ENCODE measurements around the gene MFSD2A.
"Not testable (repeated sequence)": the region's sequence is repeated elsewhere in the genome, so short reads cannot be mapped to it uniquely, and the experiment has no call there.

MFSD2A gene

GRCh38 chr1:40003156-40004093 lies 48.5 kb downstream of the MFSD2A start:
- no peak overlapping the region for H3K4me3 ChIP-seq (ENCODE audit: low read length)
- no peak for DNase-seq (ENCODE audit: low read depth)
- no peak for TF ChIP-seq CTCF (conservative IDR thresholded peaks at IDR 0.05; ENCODE audit: low read depth, low read length)

GRCh38 chr1:40004857-40005256 lies 49.9 kb downstream of the MFSD2A start:
- H3K4me3 ChIP-seq (ENCODE audit: low read length): no peak overlapping the region
- DNase-seq (ENCODE audit: low read depth): no peak
- no peak for TF ChIP-seq CTCF (conservative IDR thresholded peaks at IDR 0.05; ENCODE audit: low read depth, low read length)

- not testable (repeated sequence) for DNase-seq (ENCODE audit: low read depth); H3K4me3 ChIP-seq (ENCODE audit: low read length)
These were observed 52.6 kb downstream of the MFSD2A start for GRCh38 chr1:40007481-40008034.

- H3K4me3 ChIP-seq (ENCODE audit: low read length): no peak overlapping the region
- TF ChIP-seq CTCF (conservative IDR thresholded peaks at IDR 0.05; ENCODE audit: low read depth, low read length): no peak
- no peak for DNase-seq (ENCODE audit: low read depth)
These were observed 56.3 kb downstream of the MFSD2A start for GRCh38 chr1:40011198-40011597.

- DNase-seq (ENCODE audit: low read depth): no peak
- TF ChIP-seq CTCF (conservative IDR thresholded peaks at IDR 0.05; ENCODE audit: low read depth, low read length): no peak
- no peak overlapping the region for H3K4me3 ChIP-seq (ENCODE audit: low read length)
These were observed 59.3 kb downstream of the MFSD2A start for GRCh38 chr1:40014253-40014706.

- no peak for TF ChIP-seq CTCF (conservative IDR thresholded peaks at IDR 0.05; ENCODE audit: low read depth, low read length)
- no peak for DNase-seq (ENCODE audit: low read depth)
- H3K4me3 ChIP-seq (ENCODE audit: low read length): no peak overlapping the region
These were observed 60.1 kb downstream of the MFSD2A start for GRCh38 chr1:40014812-40015594.

GRCh38 chr1:40017951-40018575 lies 63.1 kb downstream of the MFSD2A start:
- TF ChIP-seq CTCF (conservative IDR thresholded peaks at IDR 0.05; ENCODE audit: low read depth, low read length): no peak
- DNase-seq (ENCODE audit: low read depth): no peak
- H3K4me3 ChIP-seq (ENCODE audit: low read length): no peak overlapping the region

Data from retinal pigment epithelial cell (primary cell).